Dermis microvascular lymphatic vessel endothelial cell (primary cell): ENCODE measurements around the gene RNU7-1. TPM values are rescaled to one million over a fixed set of nuclear protein-coding genes. Genes with fewer than 3 reads are reported as not detected.

Experiments
- total RNA-seq: library from RNA; depleted of rRNA; stranded (reverse); fragments of >200 nt; gene quantifications from 2 replicates; pipeline ENCODE4 v1.2.1, GENCODE V29; 2014

The RNU7-1 gene
- total RNA-seq, 1 donor from 2014 or later, result not detected

Other genes starting within 250 kb of the RNU7-1 start
- gene PIANP, start 243.0 kb upstream of the RNU7-1 start, total RNA-seq, result not detected in 2 replicates
- gene COPS7A, start 219.8 kb upstream of the RNU7-1 start, total RNA-seq, result 35.8 and 50.4 TPM in 2 replicates
- 76.4 and 115 TPM in 2 replicates for gene MLF2, start 190.7 kb upstream of the RNU7-1 start, total RNA-seq
- gene PTMS, start 177.5 kb upstream of the RNU7-1 start, total RNA-seq, result 43.3 and 50.8 TPM in 2 replicates
- under 0.01 and 0.13 TPM in 2 replicates for gene LAG3, start 171.3 kb upstream of the RNU7-1 start, total RNA-seq
- not detected in 2 replicates for gene CD4, start 154.3 kb upstream of the RNU7-1 start, total RNA-seq
- 0.51 and 0.76 TPM in 2 replicates for gene GPR162, start 122.0 kb upstream of the RNU7-1 start, total RNA-seq
- 18.2 and 22.6 TPM in 2 replicates for gene P3H3, start 115.4 kb upstream of the RNU7-1 start, total RNA-seq
- 0.13 and 0.25 TPM in 2 replicates for gene GNB3, start 102.9 kb upstream of the RNU7-1 start, total RNA-seq
- 5.7 and 11.8 TPM in 2 replicates for gene CDCA3, start 92.5 kb upstream of the RNU7-1 start, total RNA-seq
- 82.5 and 83.7 TPM in 2 replicates for gene USP5, start 91.7 kb upstream of the RNU7-1 start, total RNA-seq
- gene TPI1, start 76.3 kb upstream of the RNU7-1 start, total RNA-seq, result 778 and 977 TPM in 2 replicates
- gene SPSB2, start 70.5 kb upstream of the RNU7-1 start, total RNA-seq, result 2.9 and 3.3 TPM in 2 replicates
- 2.0 and 2.1 TPM in 2 replicates for gene LRRC23, start 39.0 kb upstream of the RNU7-1 start, total RNA-seq
- 1.0 and 1.4 TPM in 2 replicates for gene ENO2, start 29.2 kb upstream of the RNU7-1 start, total RNA-seq
- 5.1 and 12.1 TPM in 2 replicates for gene ATN1, start 15.9 kb upstream of the RNU7-1 start, total RNA-seq
- gene C12orf57, start 206 bp downstream of the RNU7-1 start, total RNA-seq, result 88.7 and 206 TPM in 2 replicates
- 2.4 and 2.6 TPM in 2 replicates for gene PTPN6, start 7.5 kb downstream of the RNU7-1 start, total RNA-seq
- gene PHB2, start 26.8 kb downstream of the RNU7-1 start, total RNA-seq, result 158 and 184 TPM in 2 replicates
- 30.2 and 30.8 TPM in 2 replicates for gene EMG1, start 27.1 kb downstream of the RNU7-1 start, total RNA-seq
- gene LPCAT3, start 74.7 kb downstream of the RNU7-1 start, total RNA-seq, result 9.7 and 11.3 TPM in 2 replicates
- gene C1S, start 116.9 kb downstream of the RNU7-1 start, total RNA-seq, result 0.13 TPM in 2 replicates
- gene C1R, start 148.6 kb downstream of the RNU7-1 start, total RNA-seq, result 0.77 and 1.1 TPM in 2 replicates
- gene C1RL, start 165.4 kb downstream of the RNU7-1 start, total RNA-seq, result 13.4 and 15.6 TPM in 2 replicates
- 0.26 and 0.38 TPM in 2 replicates for gene RBP5, start 185.1 kb downstream of the RNU7-1 start, total RNA-seq
- gene CLSTN3, start 186.6 kb downstream of the RNU7-1 start, total RNA-seq, result 15.0 and 29.0 TPM in 2 replicates
- 31.6 and 33.0 TPM in 2 replicates for gene PEX5, start 245.9 kb downstream of the RNU7-1 start, total RNA-seq